KMS-11 (cell line): ENCODE data around the gene SLC25A18.

ENCODE experiments used
- H2AFZ ChIP-seq: fragments of 200-600 bp; sonication (generic); 2 replicates; pipeline ENCODE4 v1.6.1; 2016; ENCODE audit warnings: antibody characterized with exemption, mixed run types, low read depth
- H3K27ac ChIP-seq: fragments of 200-600 bp; sonication (generic); 2 replicates; pipeline ENCODE4 v1.6.1; 2016; ENCODE audit warnings: mild to moderate bottlenecking, mixed run types
- H3K27me3 ChIP-seq: fragments of 200-600 bp; sonication (generic); 2 replicates; pipeline ENCODE4 v1.6.1; 2017; ENCODE audit warnings: mild to moderate bottlenecking, low read depth, mixed run types, moderate library complexity; ENCODE audit not compliant: insufficient read depth
- H3K36me3 ChIP-seq: fragments of 200-600 bp; sonication (generic); 2 replicates; pipeline ENCODE4 v1.6.1; 2017; ENCODE audit warnings: mild to moderate bottlenecking, mixed run types; ENCODE audit not compliant: insufficient read depth
- H3K4me1 ChIP-seq: fragments of 200-600 bp; sonication (generic); 2 replicates; pipeline ENCODE4 v1.6.1; 2016; ENCODE audit warnings: mild to moderate bottlenecking, low read depth, mixed run types; ENCODE audit not compliant: poor library complexity, severe bottlenecking
- H3K4me2 ChIP-seq: fragments of 200-600 bp; sonication (generic); 2 replicates; pipeline ENCODE4 v1.7.0; 2016; ENCODE audit warnings: mild to moderate bottlenecking, mixed run types
- H3K4me3 ChIP-seq: fragments of 200-600 bp; sonication (generic); IDR thresholded peaks from 2 replicates; pipeline ENCODE4 v1.6.1; 2017; ENCODE audit warnings: low read depth, low read length, mixed read lengths; ENCODE audit not compliant: insufficient read depth
- H3K79me2 ChIP-seq: fragments of 200-600 bp; sonication (generic); 2 replicates; pipeline ENCODE4 v1.6.1; 2016; ENCODE audit warnings: low read depth, mixed run types; ENCODE audit not compliant: insufficient read depth
- H3K9ac ChIP-seq: fragments of 200-600 bp; sonication (generic); 2 replicates; pipeline ENCODE4 v1.6.1; 2016; ENCODE audit warnings: mild to moderate bottlenecking, mixed run types
- H4K20me1 ChIP-seq: fragments of 200-600 bp; sonication (generic); 2 replicates; pipeline ENCODE4 v1.6.1; 2016; ENCODE audit warnings: mild to moderate bottlenecking, mixed run types; ENCODE audit not compliant: insufficient read depth
- CTCF ChIP-seq: fragments of 200-600 bp; sonication (generic); conservative IDR thresholded peaks from 2 replicates; pipeline ENCODE4 v1.6.1; 2017; ENCODE audit warnings: low read depth, mild to moderate bottlenecking, antibody characterized with exemption, low read length, moderate library complexity, mixed read lengths

Gene SLC25A18

GRCh38 chr22:17589810-17590375, 26.6 kb downstream of the SLC25A18 start:
- no peaks in the 10 kb centered on the region for H3K36me3 ChIP-seq
- no peak overlapping the region for H3K4me2 ChIP-seq
- no peaks in the 10 kb centered on the region for H3K4me1 ChIP-seq
- no peak overlapping the region for H3K9ac ChIP-seq
- H3K27me3 ChIP-seq, result no peaks in the 10 kb centered on the region
- H3K79me2 ChIP-seq, result no peaks in the 10 kb centered on the region
- H3K27ac ChIP-seq, result no peak overlapping the region
- no peak overlapping the region for H2AFZ ChIP-seq
- no peak for TF ChIP-seq CTCF
- H4K20me1 ChIP-seq, result no peaks in the 10 kb centered on the region
- H3K4me3 ChIP-seq, result no peak overlapping the region

- Histone ChIP-seq H3K4me3 (no peak overlapping the region), H3K36me3 (no peaks in the 10 kb centered on the region), H2AFZ (no peak overlapping the region), H3K27me3 (no peaks in the 10 kb centered on the region), H3K4me2 (no peak overlapping the region), H3K9ac (no peak overlapping the region), H3K4me1 (no peaks in the 10 kb centered on the region), H3K27ac (no peak overlapping the region), H3K79me2 (no peaks in the 10 kb centered on the region), H4K20me1 (no peaks in the 10 kb centered on the region)
- TF ChIP-seq CTCF, result no peak
Measured at GRCh38 chr22:17590586-17590985, 27.3 kb downstream of the SLC25A18 start.

GRCh38 chr22:17592201-17592600, 28.9 kb downstream of the SLC25A18 start:
- Histone ChIP-seq H3K79me2 (no peaks in the 10 kb centered on the region), H2AFZ (no peak overlapping the region), H3K4me3 (no peak overlapping the region), H4K20me1 (no peaks in the 10 kb centered on the region), H3K4me1 (no peaks in the 10 kb centered on the region), H3K36me3 (peaks cover 7% of the 10 kb centered on the region; the same call in 1 of the 2 replicates), H3K9ac (no peak overlapping the region), H3K27me3 (no peaks in the 10 kb centered on the region), H3K4me2 (no peak overlapping the region), H3K27ac (no peak overlapping the region)
- TF ChIP-seq CTCF, result no peak

GRCh38 chr22:17596226-17596625, 32.9 kb downstream of the SLC25A18 start:
- no peak overlapping the region for H2AFZ ChIP-seq
- H4K20me1 ChIP-seq, result no peaks in the 10 kb centered on the region
- TF ChIP-seq CTCF, result no peak
- H3K4me1 ChIP-seq, result no peaks in the 10 kb centered on the region
- H3K36me3 ChIP-seq, result peaks cover 17% of the 10 kb centered on the region; the same call in 1 of the 2 replicates
- H3K79me2 ChIP-seq, result no peaks in the 10 kb centered on the region
- H3K27me3 ChIP-seq, result no peaks in the 10 kb centered on the region
- no peak overlapping the region for H3K27ac ChIP-seq
- H3K9ac ChIP-seq, result no peak overlapping the region
- H3K4me3 ChIP-seq, result no peak overlapping the region
- H3K4me2 ChIP-seq, result no peak overlapping the region
